SK-N-SH (cell line): Measurements from ENCODE around the gene ALDOA. TPM values are rescaled to one million over a fixed set of nuclear protein-coding genes. Genes with fewer than 3 reads are reported as not detected.

Source experiments
- CTCF ChIA-PET: fragments of 300-600, 350-600 bp; formaldehyde crosslinking; extraction: SDS; loops from one replicate; lab custom pipeline; 2021; lab: Yijun Ruan, JAX
- POLR2A ChIA-PET: fragments of 350-600 bp; sonication (Branson Sonifier 250); formaldehyde crosslinking; extraction: SDS; loops from one replicate; lab custom pipeline; 2020; ENCODE audit warnings: antibody characterized with exemption, inconsistent platforms; lab: Yijun Ruan, JAX
- DNase-seq: peaks from one replicate; pipeline ENCODE4 v3.0.0; 2012
- H2AFZ ChIP-seq: fragments of 200-600 bp; sonication (generic); 2 replicates; pipeline ENCODE4 v1.8.1; 2016; ENCODE audit warnings: antibody characterized with exemption, mild to moderate bottlenecking, low read depth
- H3F3A ChIP-seq: fragments of 200-600 bp; sonication (generic); replicated peaks from 2 replicates; pipeline ENCODE3; 2016; ENCODE audit warnings: antibody characterized with exemption, mild to moderate bottlenecking; ENCODE audit not compliant: insufficient read depth
- H3K27ac ChIP-seq, 2 experiments: fragments of 200-500 bp in 1 of 2; fragments of 200-600 bp in 1 of 2; sonication (Bioruptor generic) in 1 of 2; sonication (generic), shearing (Covaris generic) in 1 of 2; 2 replicates each; pipeline versions ENCODE4 v1.5.1 to v1.6.1; 2014 to 2016; ENCODE audit warnings: low read depth in 2 of 2, inconsistent platforms in 1 of 2, low read length in 1 of 2, mild to moderate bottlenecking in 1 of 2, mixed read lengths in 1 of 2
- H3K27me3 ChIP-seq: fragments of 200-600 bp; sonication (generic), shearing (Covaris generic); 2 replicates; pipeline ENCODE4 v1.6.1; 2016; ENCODE audit warnings: mixed run types; ENCODE audit not compliant: insufficient read depth
- H3K36me3 ChIP-seq, 2 experiments: fragments of 200-500 bp in 1 of 2; fragments of 200-600 bp in 1 of 2; sonication (Bioruptor generic) in 1 of 2; sonication (generic) in 1 of 2; replicated peaks in 1 of 2; 2 replicates each; pipeline versions ENCODE3 to v1.5.1; 2014 to 2016; ENCODE audit warnings: low read length in 1 of 2, mild to moderate bottlenecking in 1 of 2; ENCODE audit not compliant: insufficient read depth in 2 of 2, control insufficient read depth in 1 of 2
- H3K4me1 ChIP-seq, 2 experiments: fragments of 200-500 bp in 1 of 2; fragments of 200-600 bp in 1 of 2; sonication (Bioruptor generic) in 1 of 2; sonication (generic), shearing (Covaris generic) in 1 of 2; 2 replicates each; pipeline versions ENCODE4 v1.5.1 to v1.6.1; 2014 to 2016; ENCODE audit warnings: low read depth in 1 of 2, low read length in 1 of 2, mixed run types in 1 of 2; ENCODE audit not compliant: insufficient read depth in 2 of 2, control insufficient read depth in 1 of 2
- H3K4me2 ChIP-seq: fragments of 200-600 bp; sonication (generic), shearing (Covaris generic); 2 replicates; pipeline ENCODE4 v1.6.1; 2017; ENCODE audit warnings: mixed run types
- H3K4me3 ChIP-seq, 2 experiments: fragments of 200-500 bp in 1 of 2; fragments of 200-600 bp in 1 of 2; sonication (Bioruptor generic) in 1 of 2; sonication (generic), shearing (Covaris generic) in 1 of 2; 2 replicates each; pipeline versions ENCODE4 v1.5.1 to v1.8.1; 2014 to 2016; ENCODE audit warnings: low read depth in 2 of 2, inconsistent platforms in 1 of 2, low read length in 1 of 2, mild to moderate bottlenecking in 1 of 2, mixed read lengths in 1 of 2, moderate library complexity in 1 of 2
- H3K79me2 ChIP-seq: fragments of 200-600 bp; sonication (generic); 2 replicates; pipeline ENCODE4 v1.8.1; 2017; ENCODE audit warnings: mild to moderate bottlenecking; ENCODE audit not compliant: insufficient read depth
- H3K9ac ChIP-seq: fragments of 200-600 bp; sonication (generic); 2 replicates; pipeline ENCODE4 v1.6.1; 2017; ENCODE audit warnings: mixed run types
- H3K9me2 ChIP-seq: fragments of 200-600 bp; sonication (generic); 2 replicates; pipeline ENCODE4 v1.6.1; 2017; ENCODE audit warnings: mixed run types
- H3K9me3 ChIP-seq: fragments of 200-600 bp; sonication (generic); 2 replicates; pipeline ENCODE4 v1.6.1; 2017; ENCODE audit warnings: mixed run types, mild to moderate bottlenecking, moderate library complexity
- H4K20me1 ChIP-seq: fragments of 200-600 bp; sonication (generic); 2 replicates; pipeline ENCODE4 v1.6.1; 2017; ENCODE audit warnings: mild to moderate bottlenecking, mixed run types; ENCODE audit not compliant: insufficient read depth
- ELF1 ChIP-seq: IDR thresholded peaks from 2 replicates; pipeline ENCODE4 v1.4.0; 2012
- EP300 ChIP-seq, 2 experiments: IDR thresholded peaks; 2 replicates each; pipeline versions ENCODE4 v1.4.0 to v1.6.1; 2012; ENCODE audit warnings: borderline replicate concordance in 1 of 2, low read depth in 1 of 2, low read length in 1 of 2
- EZH2phosphoT487 ChIP-seq: fragments of 200-600 bp; sonication (generic); IDR thresholded peaks from 2 replicates; pipeline ENCODE4 v1.6.1; 2017; ENCODE audit warnings: low read depth, mixed run types, mild to moderate bottlenecking, antibody characterized with exemption, moderate library complexity, borderline replicate concordance
- MEF2A ChIP-seq: IDR thresholded peaks from 2 replicates; pipeline ENCODE4 v1.4.0; 2012; ENCODE audit warnings: low read depth, borderline replicate concordance
- MXI1 ChIP-seq: IDR thresholded peaks from 2 replicates; pipeline ENCODE4 v1.6.1; 2012; ENCODE audit warnings: mild to moderate bottlenecking, low read depth, low read length, improper control_type of control experiment
- POLR2AphosphoS5 ChIP-seq: IDR thresholded peaks from 2 replicates; pipeline ENCODE4 v1.6.1; 2012; ENCODE audit warnings: low read depth, low read length
- RAD21 ChIP-seq: IDR thresholded peaks from 2 replicates; pipeline ENCODE4 v1.6.1; 2012; ENCODE audit warnings: mild to moderate bottlenecking, low read length
- RXRA ChIP-seq: IDR thresholded peaks from 2 replicates; pipeline ENCODE4 v1.4.0; 2012; ENCODE audit warnings: low read depth, mild to moderate bottlenecking, borderline replicate concordance
- SIN3A ChIP-seq: IDR thresholded peaks from 2 replicates; pipeline ENCODE4 v1.6.1; 2012; ENCODE audit warnings: low read depth, mild to moderate bottlenecking, low read length, moderate library complexity, borderline replicate concordance
- SMC3 ChIP-seq: IDR thresholded peaks from 2 replicates; pipeline ENCODE4 v1.6.1; 2012; ENCODE audit warnings: low read depth, low read length, improper control_type of control experiment
- TAF1 ChIP-seq: IDR thresholded peaks from 2 replicates; pipeline ENCODE4 v1.6.1; 2012; ENCODE audit warnings: low read depth, mild to moderate bottlenecking, low read length, moderate library complexity, borderline replicate concordance
- TCF12 ChIP-seq: IDR thresholded peaks from 2 replicates; pipeline ENCODE4 v1.4.0; 2012
- WGBS: methylation state at CpG from one replicate; pipeline ENCODE4 v1.1.6; 2017; ENCODE audit warnings: low lambda C conversion rate; 5-methylcytosine and 5-hydroxymethylcytosine counted together
- polyA plus RNA-seq, 3 experiments: library from polyadenylated mRNA; depleted of rRNA; stranded (reverse); fragments of >200 nt; gene quantifications; 2 replicates each; pipeline ENCODE4 v1.2.3, GENCODE V29; 2012
- TF ChIP-seq, protein P1 (sequence below): fragments of 200-600 bp; sonication (generic); IDR thresholded peaks from 2 replicates; pipeline ENCODE4 v1.6.1; 2017; ENCODE audit warnings: antibody characterized with exemption, mild to moderate bottlenecking, moderate library complexity
- TF ChIP-seq, protein P2 (sequence below): fragments of 150-350 bp; IDR thresholded peaks from 2 replicates; pipeline ENCODE4 v1.6.1; 2017; ENCODE audit warnings: antibody characterized with exemption, low read length, low read depth, borderline replicate concordance

Gene ALDOA
- polyA plus RNA-seq, 1 of the 3 experiments (the other 2 are of a cell fraction), result 641 TPM

DNA sequence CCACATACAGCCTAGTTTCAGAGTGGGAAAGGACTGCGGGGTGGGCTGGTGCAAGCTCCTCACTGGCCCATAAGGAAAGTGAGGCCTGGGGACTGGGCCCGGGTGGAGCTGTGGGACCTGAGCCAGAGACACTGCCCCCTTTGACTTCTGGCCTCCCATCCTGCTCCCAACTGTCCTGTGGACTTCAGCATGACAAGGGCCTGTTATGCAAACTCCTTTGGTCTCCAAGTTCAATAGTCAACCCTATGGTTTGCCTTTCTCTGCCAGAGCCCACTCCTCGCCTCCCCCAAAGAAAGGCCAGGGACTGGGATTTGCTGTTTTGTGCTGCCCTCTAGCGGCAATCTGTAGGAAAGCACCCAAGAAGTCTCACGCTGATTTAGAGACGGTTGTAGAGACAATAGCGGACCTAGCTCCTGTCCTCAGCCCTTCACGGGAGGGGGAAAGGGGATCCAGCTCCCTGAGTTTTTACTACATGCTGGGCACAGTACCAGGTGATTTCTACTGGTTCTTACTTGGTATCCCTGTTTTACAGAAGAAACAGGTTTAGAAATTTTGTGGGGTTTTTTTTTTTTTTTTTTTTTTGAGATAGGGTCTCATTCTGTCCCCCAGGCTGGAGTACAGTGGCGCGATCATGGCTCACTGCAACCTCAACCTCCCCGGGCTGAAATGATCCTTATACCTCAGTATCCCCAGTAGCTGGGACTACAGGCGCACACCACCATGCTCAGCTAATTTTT is 33.3 kb upstream of the ALDOA start:
- Histone ChIP-seq H3K9ac (no peak overlapping the region), H4K20me1 (no peaks in the 10 kb centered on the region), H3K4me2 (0 out of 2 replicates have a peak overlapping the region, but pooled peaks have one; percentile 86), H3K79me2 (no peaks in the 10 kb centered on the region), H3K27ac (peak overlapping the region in 1 of 2 experiments; percentile 83; a peak in 1 of 4 replicates), H3K4me1 (peaks cover 6 to 28% of the 10 kb centered on the region in 2 experiments; a peak in 2 of 4 replicates), H3K36me3 (no peaks in the 10 kb centered on the region), H2AFZ (no peak overlapping the region), H3F3A (no peaks in the 10 kb centered on the region), H3K9me2 (no peaks in the 10 kb centered on the region), H3K9me3 (no peaks in the 10 kb centered on the region), H3K27me3 (no peaks in the 10 kb centered on the region), H3K4me3 (no peak overlapping the region; a peak in 1 of 4 replicates)
- ChIA-PET CTCF (interaction anchor here (0.6 to 3.9 kb wide), 57 partner anchors 8 to 851 kb away, joined by 3 to 43 read pairs (median 5); partner anchors contain the start of genes ALDOA, ASPHD1, C16orf92 and CDIPT), POLR2A (interaction anchor here (1.0 to 2.3 kb wide), 7 partner anchors 9 to 133 kb away, joined by 3 to 12 read pairs (median 5); partner anchors contain the start of genes ALDOA, C16orf92, SEZ6L2 and TAOK2)
- no peak for TF ChIP-seq ELF1
- no peak for TF ChIP-seq POLR2AphosphoS5
- TF ChIP-seq TCF12, result no peak
- TF ChIP-seq SMC3, result peak; percentile 49
- TF ChIP-seq, protein P1, sequence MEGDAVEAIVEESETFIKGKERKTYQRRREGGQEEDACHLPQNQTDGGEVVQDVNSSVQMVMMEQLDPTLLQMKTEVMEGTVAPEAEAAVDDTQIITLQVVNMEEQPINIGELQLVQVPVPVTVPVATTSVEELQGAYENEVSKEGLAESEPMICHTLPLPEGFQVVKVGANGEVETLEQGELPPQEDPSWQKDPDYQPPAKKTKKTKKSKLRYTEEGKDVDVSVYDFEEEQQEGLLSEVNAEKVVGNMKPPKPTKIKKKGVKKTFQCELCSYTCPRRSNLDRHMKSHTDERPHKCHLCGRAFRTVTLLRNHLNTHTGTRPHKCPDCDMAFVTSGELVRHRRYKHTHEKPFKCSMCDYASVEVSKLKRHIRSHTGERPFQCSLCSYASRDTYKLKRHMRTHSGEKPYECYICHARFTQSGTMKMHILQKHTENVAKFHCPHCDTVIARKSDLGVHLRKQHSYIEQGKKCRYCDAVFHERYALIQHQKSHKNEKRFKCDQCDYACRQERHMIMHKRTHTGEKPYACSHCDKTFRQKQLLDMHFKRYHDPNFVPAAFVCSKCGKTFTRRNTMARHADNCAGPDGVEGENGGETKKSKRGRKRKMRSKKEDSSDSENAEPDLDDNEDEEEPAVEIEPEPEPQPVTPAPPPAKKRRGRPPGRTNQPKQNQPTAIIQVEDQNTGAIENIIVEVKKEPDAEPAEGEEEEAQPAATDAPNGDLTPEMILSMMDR, result peak; percentile 90
- 0 out of 2 replicates have a peak, but pooled peaks have one; percentile 20 for TF ChIP-seq MXI1
- TF ChIP-seq SIN3A, result peak; percentile 39; the same call in 1 of the 2 replicates
- TF ChIP-seq RAD21, result peak; percentile 92
- WGBS, result 22% methylated on average over 12 of the region's 12 CpGs
- peak; percentile 83 for DNase-seq

GRCh38 chr16:30033270-30033669 is 32.3 kb upstream of the ALDOA start:
- Histone ChIP-seq H3K4me2 (no peak overlapping the region), H4K20me1 (no peaks in the 10 kb centered on the region), H3F3A (no peaks in the 10 kb centered on the region), H3K9me2 (no peaks in the 10 kb centered on the region), H3K27me3 (no peaks in the 10 kb centered on the region), H2AFZ (no peak overlapping the region), H3K4me1 (peaks cover 6 to 26% of the 10 kb centered on the region in 2 experiments; a peak in 2 of 4 replicates), H3K9me3 (no peaks in the 10 kb centered on the region), H3K36me3 (no peaks in the 10 kb centered on the region), H3K4me3 (no peak overlapping the region), H3K9ac (no peak overlapping the region), H3K27ac (no peak overlapping the region), H3K79me2 (no peaks in the 10 kb centered on the region)
- CTCF ChIA-PET, result interaction anchor here (0.9 to 3.9 kb wide), 12 partner anchors 7 to 225 kb away, joined by 3 to 43 read pairs (median 18); partner anchors contain the start of genes ASPHD1, C16orf92, MVP and SEZ6L2
- POLR2A ChIA-PET, result interaction anchor here (1.4 kb wide), 1 partner anchor 20 kb away, joined by 4 read pairs; a partner anchor contains a TSS
- TF ChIP-seq TAF1 (no peak), TCF12 (no peak), SIN3A (no peak), POLR2AphosphoS5 (no peak), MEF2A (no peak), SMC3 (no peak), RXRA (no peak), EZH2phosphoT487 (no peak), EP300 (IDR thresholded peaks at IDR 0.05; ENCODE audit: borderline replicate concordance in 1 of 2, low read depth in 1 of 2, low read length in 1 of 2) (no peak)
- TF ChIP-seq, protein P2, sequence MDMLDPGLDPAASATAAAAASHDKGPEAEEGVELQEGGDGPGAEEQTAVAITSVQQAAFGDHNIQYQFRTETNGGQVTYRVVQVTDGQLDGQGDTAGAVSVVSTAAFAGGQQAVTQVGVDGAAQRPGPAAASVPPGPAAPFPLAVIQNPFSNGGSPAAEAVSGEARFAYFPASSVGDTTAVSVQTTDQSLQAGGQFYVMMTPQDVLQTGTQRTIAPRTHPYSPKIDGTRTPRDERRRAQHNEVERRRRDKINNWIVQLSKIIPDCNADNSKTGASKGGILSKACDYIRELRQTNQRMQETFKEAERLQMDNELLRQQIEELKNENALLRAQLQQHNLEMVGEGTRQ, result no peak
- no peak for DNase-seq
- WGBS, result 74% methylated on average over 7 of the region's 7 CpGs
